HepG2 (cell line): ENCODE data around the gene H6PD. TPM values are rescaled to one million over a fixed set of nuclear protein-coding genes. Genes with fewer than 3 reads are reported as not detected.

ENCODE experiments used
- CEBPZ ChIP-seq: IDR thresholded peaks from 2 replicates; pipeline ENCODE4 v1.6.1; 2012; ENCODE audit warnings: low read length, improper control_type of control experiment
- HDAC2 ChIP-seq: sonication (generic); formaldehyde crosslinking; IDR thresholded peaks from 2 replicates; pipeline ENCODE4 v1.4.0; 2020; ENCODE audit warnings: missing genetic modification reagents
- HIVEP1 ChIP-seq: sonication (generic); formaldehyde crosslinking; IDR thresholded peaks from 2 replicates; pipeline ENCODE4 v1.4.0; 2020; ENCODE audit warnings: mild to moderate bottlenecking, missing genetic modification reagents
- HOXA9 ChIP-seq: sonication (generic); formaldehyde crosslinking; IDR thresholded peaks from 2 replicates; pipeline ENCODE4 v1.8.1; 2022; ENCODE audit warnings: missing genetic modification reagents, mild to moderate bottlenecking, moderate library complexity, borderline replicate concordance
- MBNL3 ChIP-seq: fragments of 250-450 bp; sonication (Bioruptor Pico); conservative IDR thresholded peaks from 2 replicates; pipeline ENCODE4 v1.8.0; 2022; ENCODE audit warnings: mild to moderate bottlenecking, inconsistent platforms
- MTA3 ChIP-seq: sonication (generic); formaldehyde crosslinking; IDR thresholded peaks from 2 replicates; pipeline ENCODE4 v1.4.0; 2020; ENCODE audit warnings: missing genetic modification reagents
- PPARG ChIP-seq: conservative IDR thresholded peaks from 2 replicates; pipeline ENCODE4 v1.6.1; 2016; ENCODE audit warnings: missing biosample characterization, missing genetic modification reagents
- PREB ChIP-seq: sonication (generic); formaldehyde crosslinking; IDR thresholded peaks from 2 replicates; pipeline ENCODE4 v1.4.0; 2020; ENCODE audit warnings: missing genetic modification reagents
- RAD21 ChIP-seq: fragments of 450-650 bp; formaldehyde crosslinking; IDR thresholded peaks from 2 replicates; pipeline ENCODE4 v1.5.0; 2020; ENCODE audit warnings: mild to moderate bottlenecking
- SIN3A ChIP-seq: IDR thresholded peaks from 2 replicates; pipeline ENCODE4 v1.6.1; 2011; ENCODE audit warnings: low read depth, mild to moderate bottlenecking, control low read depth, low read length, borderline replicate concordance
- YEATS4 ChIP-seq: sonication (generic); formaldehyde crosslinking; IDR thresholded peaks from 2 replicates; pipeline ENCODE4 v1.4.0; 2020; ENCODE audit warnings: missing genetic modification reagents, borderline replicate concordance
- ZNF383 ChIP-seq: sonication (generic); formaldehyde crosslinking; IDR thresholded peaks from 2 replicates; pipeline ENCODE4 v1.4.0; 2020; ENCODE audit warnings: missing genetic modification reagents, mild to moderate bottlenecking, borderline replicate concordance
- ZNF646 ChIP-seq: sonication (generic); formaldehyde crosslinking; IDR thresholded peaks from 2 replicates; pipeline ENCODE4 v1.9.0; 2021; ENCODE audit warnings: mild to moderate bottlenecking, missing genetic modification reagents
- ZNF691 ChIP-seq: sonication (generic); formaldehyde crosslinking; IDR thresholded peaks from 2 replicates; pipeline ENCODE4 v1.4.0; 2020; ENCODE audit warnings: missing genetic modification reagents, low read depth, mild to moderate bottlenecking, borderline replicate concordance
- polyA plus RNA-seq, 8 experiments: library from polyadenylated mRNA; depleted of rRNA in 3 of 8; stranded (reverse) in 7 of 8; unstranded in 1 of 8; fragments of >200 nt; fragmentation: Illumina TruSeq in 4 of 8; extraction: Trizol in 4 of 8; gene quantifications; 2 replicates each; pipeline versions ENCODE4 v1.2.1 to v1.2.3, GENCODE V29; 2011 to 2016; ENCODE audit warnings: low read depth in 4 of 8, missing spikeins in 1 of 8, mixed read lengths in 1 of 8; ENCODE audit not compliant: insufficient read depth in 1 of 8
- total RNA-seq, 5 experiments: library from RNA; depleted of rRNA; stranded (reverse); fragments of >200 nt; fragmentation: Illumina TruSeq; extraction: Trizol; gene quantifications; 2 replicates each; pipeline ENCODE4 v1.2.3, GENCODE V29; 2016; ENCODE audit warnings: low read depth in 1 of 5
- TF ChIP-seq, protein P1 (sequence below): sonication (generic); formaldehyde crosslinking; IDR thresholded peaks from 2 replicates; pipeline ENCODE4 v1.5.1; 2020; ENCODE audit warnings: missing genetic modification reagents, mild to moderate bottlenecking, borderline replicate concordance

Gene H6PD
- total and polyA plus RNA-seq, 2 of the 13 experiments (the other 11 are each of a cell fraction or from before 2014, with no cell fraction given) = 9.3 to 14.1 TPM

GRCh38 chr1:9279172-9279840 is 44.7 kb downstream of the H6PD start (continued):
- TF ChIP-seq ZNF646 (CRISPR knock-in tag) (no peak), CEBPZ (no peak), RAD21 (CRISPR knock-in tag) (no peak), MTA3 (CRISPR knock-in tag) (no peak), ZNF383 (no peak), HOXA9 (CRISPR knock-in tag) (no peak), PREB (no peak), ZNF691 (CRISPR knock-in tag) (peak; percentile 31; the same call in 1 of the 2 replicates), MBNL3 (CRISPR knock-in tag) (no peak), HIVEP1 (no peak), YEATS4 (0 out of 2 replicates have a peak, but pooled peaks have one; percentile 22), SIN3A (no peak), HDAC2 (peak; percentile 62; the same call in 1 of the 2 replicates), PPARG (peak; percentile 78)
- TF ChIP-seq, protein P1, sequence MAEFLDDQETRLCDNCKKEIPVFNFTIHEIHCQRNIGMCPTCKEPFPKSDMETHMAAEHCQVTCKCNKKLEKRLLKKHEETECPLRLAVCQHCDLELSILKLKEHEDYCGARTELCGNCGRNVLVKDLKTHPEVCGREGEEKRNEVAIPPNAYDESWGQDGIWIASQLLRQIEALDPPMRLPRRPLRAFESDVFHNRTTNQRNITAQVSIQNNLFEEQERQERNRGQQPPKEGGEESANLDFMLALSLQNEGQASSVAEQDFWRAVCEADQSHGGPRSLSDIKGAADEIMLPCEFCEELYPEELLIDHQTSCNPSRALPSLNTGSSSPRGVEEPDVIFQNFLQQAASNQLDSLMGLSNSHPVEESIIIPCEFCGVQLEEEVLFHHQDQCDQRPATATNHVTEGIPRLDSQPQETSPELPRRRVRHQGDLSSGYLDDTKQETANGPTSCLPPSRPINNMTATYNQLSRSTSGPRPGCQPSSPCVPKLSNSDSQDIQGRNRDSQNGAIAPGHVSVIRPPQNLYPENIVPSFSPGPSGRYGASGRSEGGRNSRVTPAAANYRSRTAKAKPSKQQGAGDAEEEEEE (CRISPR knock-in tag) = no peak
